HFF-Myc (cell line): ENCODE measurements around the gene AXDND1.
"Not testable (repeated sequence)": the region's sequence is repeated elsewhere in the genome, so short reads cannot be mapped to it uniquely, and the experiment has no call there.

Experiments used
- DNase-seq: peaks from one replicate; pipeline ENCODE4 v3.0.0-alpha.2; 2011; ENCODE audit warnings: low read depth; ENCODE audit errors: extremely low read depth
- H3K4me3 ChIP-seq: replicated peaks from 2 replicates; pipeline ENCODE4 v1.5.1; 2011; ENCODE audit warnings: low read depth, mild to moderate bottlenecking, control low read depth, low read length
- CTCF ChIP-seq: IDR thresholded peaks from 2 replicates; pipeline ENCODE4 v1.5.1; 2012; ENCODE audit warnings: mild to moderate bottlenecking, low read depth, low read length, control low read depth; ENCODE audit errors: missing control alignments

AXDND1 gene

GRCh38 chr1:179385510-179385909 is 19.7 kb downstream of the AXDND1 start:
- DNase-seq: no peak
- TF ChIP-seq CTCF: no peak
- H3K4me3 ChIP-seq: no peak overlapping the region

- DNase-seq: no peak
- H3K4me3 ChIP-seq: no peak overlapping the region
- no peak for TF ChIP-seq CTCF
Observed at GRCh38 chr1:179393721-179394120, 27.9 kb downstream of the AXDND1 start.

GRCh38 chr1:179399399-179399798 is 33.6 kb downstream of the AXDND1 start:
- not testable (repeated sequence) for DNase-seq, H3K4me3 ChIP-seq

GRCh38 chr1:179417760-179418159 is 52.0 kb downstream of the AXDND1 start:
- DNase-seq: not testable (repeated sequence)

GRCh38 chr1:179418706-179419105 is 52.9 kb downstream of the AXDND1 start:
- H3K4me3 ChIP-seq, DNase-seq: not testable (repeated sequence)

More at GRCh38 chr1:179417760-179418159, 52.0 kb downstream of the AXDND1 start:
- not testable (repeated sequence) for H3K4me3 ChIP-seq

- DNase-seq: no peak
- TF ChIP-seq CTCF: no peak
- H3K4me3 ChIP-seq: no peak overlapping the region
Observed at GRCh38 chr1:179424610-179425009, 58.8 kb downstream of the AXDND1 start.

GRCh38 chr1:179425186-179425585 is 59.4 kb downstream of the AXDND1 start:
- no peak for TF ChIP-seq CTCF
- no peak for DNase-seq
- H3K4me3 ChIP-seq: no peak overlapping the region

- TF ChIP-seq CTCF: no peak
- no peak for DNase-seq
- H3K4me3 ChIP-seq: no peak overlapping the region
Observed at GRCh38 chr1:179437171-179437570, 71.4 kb downstream of the AXDND1 start.

- H3K4me3 ChIP-seq, DNase-seq: not testable (repeated sequence)
Observed at GRCh38 chr1:179439646-179440045, 73.9 kb downstream of the AXDND1 start.

GRCh38 chr1:179440301-179440700 is 74.5 kb downstream of the AXDND1 start:
- DNase-seq: not testable (repeated sequence)

More at GRCh38 chr1:179440301-179440700, 74.5 kb downstream of the AXDND1 start:
- H3K4me3 ChIP-seq: not testable (repeated sequence)
